Hematopoietic multipotent progenitor cell treated with erythropoietin and hydrocortisone succinate and interleukin-3 and kit ligand, for 15 days (in vitro differentiated cells): ENCODE results near the gene ATP2B1.

ENCODE experiments used
- DNase-seq: peaks from one replicate; pipeline ENCODE4 v3.0.0-alpha.2; 2015; ENCODE audit warnings: low spot score

Gene ATP2B1

GRCh38 chr12:89578499-89578898, 130.1 kb downstream of the ATP2B1 start:
- peak; percentile 31 for DNase-seq

DNA sequence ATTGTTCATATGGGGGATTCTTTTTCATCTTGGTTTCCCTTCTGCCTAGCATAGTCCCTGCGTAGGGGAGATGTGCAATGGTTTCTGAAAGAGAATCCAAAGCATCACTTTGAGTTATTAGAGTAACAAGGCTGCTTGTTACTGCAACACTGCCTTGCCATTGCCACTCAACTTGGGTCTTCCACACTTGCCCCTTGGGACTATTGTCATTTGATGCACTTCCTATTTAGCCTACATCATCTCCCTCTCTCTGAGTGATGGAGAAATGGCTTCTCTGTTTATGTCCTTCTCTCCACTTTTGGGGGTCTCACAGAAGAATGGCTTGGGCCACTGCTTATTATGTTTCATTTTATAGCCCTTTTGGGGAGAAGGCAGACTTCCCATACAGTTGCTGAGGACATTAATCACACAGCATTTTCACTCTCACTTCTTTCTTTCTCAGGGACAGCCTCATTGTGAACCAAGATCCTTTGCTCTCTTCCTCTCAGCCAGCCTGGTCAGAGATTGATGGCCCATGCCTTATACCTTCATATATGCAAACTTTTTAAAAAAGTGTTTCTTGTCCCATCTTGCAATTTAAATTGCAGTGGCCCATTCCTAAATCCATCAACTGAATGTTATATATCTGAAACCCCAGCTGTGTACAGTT, 131.9 kb downstream of the ATP2B1 start:
- no peak for DNase-seq

- DNase-seq: no peak
Measured at GRCh38 chr12:89575374-89575773, 133.3 kb downstream of the ATP2B1 start.

- peak; percentile 36 for DNase-seq
Measured at GRCh38 chr12:89574736-89575208, 133.9 kb downstream of the ATP2B1 start.

- DNase-seq: no peak
Measured at GRCh38 chr12:89573051-89573810, 135.4 kb downstream of the ATP2B1 start.

DNA sequence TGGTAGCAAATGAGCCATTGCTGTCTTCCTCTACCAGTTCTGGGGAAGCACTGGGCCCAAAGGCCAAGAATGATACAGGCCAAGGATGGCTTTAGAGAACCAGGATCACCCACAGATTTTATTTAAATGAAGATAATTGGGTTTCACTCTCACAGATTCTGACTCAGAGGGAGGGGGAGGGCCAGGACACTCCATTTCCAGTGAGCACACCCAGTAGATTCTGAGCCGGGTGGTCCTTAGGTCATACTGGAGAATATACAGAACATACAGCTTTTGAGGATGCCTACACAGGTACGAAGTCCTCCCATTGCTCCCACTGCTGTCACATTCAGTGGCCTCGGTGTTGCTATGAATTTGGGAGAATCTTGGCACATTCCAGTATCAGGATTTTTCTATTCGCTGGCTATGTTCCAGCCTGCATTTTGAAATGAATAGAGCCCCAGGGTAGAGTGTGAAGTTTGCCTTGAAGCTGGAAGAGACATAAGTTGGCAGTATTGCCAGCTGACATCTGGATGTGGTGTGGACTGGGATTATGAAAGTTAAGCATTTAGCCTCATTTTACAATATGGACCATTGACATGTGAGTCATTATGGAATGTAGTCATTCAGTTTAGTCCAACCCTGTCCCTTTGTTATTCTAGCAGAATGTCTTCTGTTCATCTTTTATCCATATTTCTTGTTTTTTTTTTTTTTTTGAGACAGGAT, 137.0 kb downstream of the ATP2B1 start:
- no peak for DNase-seq

- no peak for DNase-seq
Measured at GRCh38 chr12:89568484-89568883, 140.2 kb downstream of the ATP2B1 start.

DNA sequence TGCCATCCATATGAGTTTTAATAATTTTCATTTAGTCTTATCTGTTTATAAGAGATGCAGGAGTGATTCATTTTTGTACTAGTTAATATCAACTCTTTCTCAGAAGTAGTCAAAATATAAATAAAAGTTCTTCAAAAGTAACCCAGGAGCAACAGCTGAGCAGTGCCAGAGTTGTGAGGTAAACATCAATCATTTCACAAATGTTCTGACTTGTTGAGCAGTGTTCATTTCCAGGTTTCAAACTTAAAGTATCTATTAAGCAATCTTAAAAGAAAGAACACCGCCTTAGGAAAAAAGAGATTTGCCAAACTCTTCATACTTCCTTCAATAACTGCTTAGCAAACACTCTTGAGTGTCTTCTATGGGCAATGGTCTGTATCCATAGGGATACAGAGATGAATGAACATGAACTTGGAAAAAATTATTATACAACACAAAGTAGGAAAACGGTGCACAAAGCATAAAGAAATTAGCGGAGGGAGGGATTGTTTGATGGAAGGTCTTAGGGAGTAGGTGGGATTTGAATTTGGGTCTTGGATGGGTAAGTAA, 140.9 kb downstream of the ATP2B1 start:
- no peak for DNase-seq

- DNase-seq: no peak
Measured at GRCh38 chr12:89566615-89567014, 142.0 kb downstream of the ATP2B1 start.

DNA sequence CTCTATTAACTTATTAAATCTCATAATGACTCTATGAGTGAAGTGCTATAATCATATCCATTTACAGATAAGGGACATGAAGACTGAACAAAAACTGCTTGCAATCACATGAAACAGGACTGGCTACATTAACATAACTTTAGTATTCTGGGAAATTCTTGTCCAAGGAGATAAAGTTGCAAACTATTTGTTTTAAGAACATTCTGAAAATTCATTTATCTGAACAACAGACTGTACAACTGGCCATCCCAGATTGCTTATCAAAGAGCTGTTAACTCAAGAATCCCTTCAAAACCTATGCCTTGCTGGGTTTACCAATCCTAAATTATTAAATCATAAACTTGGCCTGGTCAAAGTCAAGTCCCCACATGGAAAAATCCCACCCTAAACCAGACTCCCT, 143.6 kb downstream of the ATP2B1 start:
- DNase-seq: no peak

GRCh38 chr12:89559753-89560152, 148.9 kb downstream of the ATP2B1 start:
- no peak for DNase-seq

GRCh38 chr12:89556976-89557375, 151.7 kb downstream of the ATP2B1 start:
- no peak for DNase-seq

DNA sequence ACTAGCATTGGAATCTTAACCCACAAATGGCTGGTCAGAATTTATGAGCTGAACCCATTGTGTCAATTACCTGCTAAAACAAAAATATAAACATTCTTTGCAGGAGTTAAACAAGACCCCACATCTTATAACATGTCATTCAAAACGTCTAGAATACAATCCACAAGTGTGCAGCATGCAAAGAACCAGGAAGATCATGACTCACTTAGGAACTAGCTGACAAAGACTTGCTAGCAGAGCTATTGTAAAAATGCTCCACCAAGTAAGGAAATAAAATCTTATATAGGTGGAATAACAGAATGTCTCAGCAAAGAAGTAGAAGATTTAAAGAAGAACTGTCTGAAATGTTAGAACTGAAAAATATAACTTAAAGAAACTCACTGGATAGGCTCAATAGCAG, 156.3 kb downstream of the ATP2B1 start:
- DNase-seq: no peak

DNA sequence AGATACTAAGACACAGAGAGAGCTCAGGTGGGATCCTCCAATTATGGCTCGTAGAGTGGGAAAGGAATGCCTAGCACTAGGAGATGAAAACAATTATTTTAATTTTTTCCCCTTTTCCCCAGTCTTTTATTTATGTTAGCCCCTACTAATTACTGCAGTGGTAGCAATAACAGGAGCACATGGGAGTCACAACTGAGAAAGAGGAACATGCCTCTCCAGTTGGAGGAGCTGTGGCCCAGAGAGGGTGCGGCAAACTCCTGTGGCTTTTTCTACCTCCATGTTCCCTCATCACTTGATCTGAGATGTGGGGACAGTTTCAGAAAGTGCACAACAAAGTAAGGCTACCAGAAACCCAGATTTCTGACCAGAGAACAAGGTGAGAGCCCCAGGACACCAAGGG, 156.9 kb downstream of the ATP2B1 start:
- no peak for DNase-seq

GRCh38 chr12:89547101-89547500, 161.5 kb downstream of the ATP2B1 start:
- DNase-seq: no peak

DNA sequence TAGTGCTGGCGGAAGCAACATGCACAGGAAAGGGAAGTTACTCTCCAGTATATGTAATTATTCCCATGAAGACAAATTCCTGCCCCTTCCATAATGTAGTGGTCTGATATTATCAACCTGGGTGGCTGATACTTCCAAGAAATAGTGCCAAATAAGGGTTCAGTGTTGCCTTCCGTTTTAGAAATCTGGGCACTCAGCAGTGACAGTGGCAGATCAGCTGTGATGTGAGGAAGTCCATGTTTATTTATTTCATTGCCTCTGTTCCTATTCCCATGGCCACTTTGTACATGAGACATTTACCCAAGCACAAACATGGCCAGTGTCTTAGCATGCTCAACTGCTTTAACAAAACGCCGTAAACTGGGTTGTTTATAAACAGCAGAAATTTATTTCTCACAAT, 162.5 kb downstream of the ATP2B1 start:
- DNase-seq: no peak

DNA sequence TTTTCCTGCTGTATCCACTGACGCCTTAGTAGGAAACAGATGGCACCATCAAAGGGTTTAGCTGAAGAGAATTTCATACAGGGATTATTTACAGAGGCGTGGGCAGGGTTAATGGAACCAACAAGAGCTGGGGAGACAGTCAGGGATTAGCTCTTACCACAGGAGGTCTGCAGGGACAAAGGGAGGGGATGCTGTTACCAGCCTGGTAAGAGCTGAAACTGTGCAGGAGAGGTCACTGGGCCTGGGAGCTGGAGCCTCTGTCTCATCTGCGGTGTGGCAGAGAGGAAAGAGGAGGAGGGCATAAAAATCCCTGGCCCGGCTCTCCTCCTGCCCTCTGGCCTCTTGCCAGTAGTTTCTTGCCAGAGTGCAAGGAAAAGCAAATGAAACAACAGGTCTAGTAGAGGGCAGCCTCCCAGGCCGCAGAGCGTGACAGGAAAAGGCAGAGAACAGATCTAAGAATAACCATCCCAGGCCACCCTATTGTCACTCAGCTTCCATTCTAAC, 163.9 kb downstream of the ATP2B1 start:
- DNase-seq: no peak

- peak; percentile 61 for DNase-seq
Measured at GRCh38 chr12:89544022-89544421, 164.6 kb downstream of the ATP2B1 start.

DNA sequence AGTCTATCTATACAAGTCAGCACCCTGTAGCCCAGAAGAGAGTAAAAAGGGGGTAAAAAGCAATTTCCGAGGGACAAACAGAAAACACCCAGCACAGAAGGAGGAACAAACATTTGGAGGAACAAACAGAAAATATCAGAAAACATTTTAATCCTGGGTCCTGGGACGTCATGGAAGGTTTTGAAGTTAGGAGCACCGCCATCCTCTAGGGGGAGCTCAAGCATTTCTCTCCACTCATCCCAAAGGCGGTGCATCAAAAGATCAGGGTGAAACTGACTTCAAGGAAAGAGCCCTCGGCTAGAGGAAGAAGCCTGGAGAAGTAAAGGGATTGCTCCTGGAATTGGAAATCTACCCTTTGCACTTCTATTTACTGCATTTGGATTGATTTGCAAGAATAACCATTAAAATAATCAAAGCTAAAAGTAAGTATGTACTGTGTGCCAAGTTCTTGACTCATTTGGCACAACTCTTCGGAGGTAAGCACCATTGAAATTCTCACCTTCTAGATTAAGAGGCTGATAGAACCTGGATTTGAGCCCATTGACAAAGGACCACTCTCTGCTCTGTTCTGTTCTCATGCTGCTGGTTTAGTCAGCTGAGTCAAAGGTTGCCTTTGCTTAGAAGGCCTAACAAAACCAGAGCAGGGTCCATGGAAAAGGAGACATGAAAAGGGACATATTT, 165.6 kb downstream of the ATP2B1 start:
- peak; percentile 87 for DNase-seq

DNA sequence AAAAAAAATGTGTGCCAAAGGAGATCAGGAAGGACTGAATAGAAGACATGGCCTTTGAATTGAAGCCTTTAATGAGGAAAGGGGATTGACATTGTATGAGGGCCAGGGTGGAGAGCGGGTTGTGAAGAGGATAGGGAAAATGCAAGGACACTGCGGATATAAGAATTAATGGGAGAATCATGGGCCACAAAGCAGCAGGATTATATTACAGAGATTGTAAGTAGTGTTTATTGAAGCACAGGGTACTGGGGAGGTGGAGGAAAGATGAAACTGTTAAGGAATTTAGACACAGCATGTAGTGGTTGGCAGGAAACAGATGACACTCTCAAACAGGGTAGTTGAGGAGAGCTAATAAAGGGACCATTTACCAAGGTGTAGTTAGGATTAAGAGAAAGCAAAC, 166.4 kb downstream of the ATP2B1 start:
- DNase-seq: no peak

DNA sequence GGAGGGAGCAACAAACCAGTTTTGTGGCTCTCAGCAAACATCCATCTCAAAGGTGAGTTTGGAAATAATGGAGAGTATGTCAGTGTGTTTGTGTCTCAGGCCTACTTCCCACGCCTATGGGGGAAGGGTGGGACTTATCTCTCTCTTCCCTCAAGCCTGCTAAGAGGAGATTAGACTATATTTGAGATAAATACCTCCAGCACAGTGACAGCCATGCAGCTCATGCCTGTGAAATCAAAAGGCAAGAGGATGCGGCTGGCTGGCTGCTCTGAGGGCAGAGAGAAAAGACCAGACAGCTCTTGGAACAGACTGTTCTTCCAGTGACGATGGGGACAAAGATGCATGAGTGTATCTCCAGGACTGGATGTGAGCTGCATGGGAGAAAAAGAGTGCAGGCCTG, 168.1 kb downstream of the ATP2B1 start:
- DNase-seq: peak; percentile 84
